ENCODE measurements around the gene ENDOU. TPM values are rescaled to one million over a fixed set of nuclear protein-coding genes. Genes with fewer than 3 reads are reported as not detected.
A peak's percentile ranks its signal among the peaks of the same experiment; 100 is the strongest.

ENDOU gene
- total RNA-seq, 2 donors from 2014 or later, result not detected

DNA sequence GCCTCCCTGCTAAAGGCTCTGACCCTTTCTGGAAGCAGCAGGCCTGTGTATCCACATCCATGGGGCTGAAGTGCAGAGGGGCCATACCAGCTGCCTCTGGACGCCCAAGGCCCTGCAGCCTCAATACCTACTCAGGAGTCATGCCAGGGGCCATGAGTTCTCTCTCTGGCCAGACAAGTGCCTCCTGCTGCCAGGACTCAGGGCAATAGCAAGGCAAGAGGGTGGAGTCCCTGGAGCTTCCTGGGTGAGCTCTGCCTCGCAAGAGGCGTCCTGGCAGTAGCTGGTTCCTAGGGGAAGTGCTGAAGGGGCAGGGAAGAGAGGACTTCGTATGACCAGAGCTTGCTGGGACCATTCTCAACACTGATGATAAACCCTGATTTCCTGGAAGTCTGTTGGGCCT, 10.9 kb upstream of the ENDOU start:
- DNase-seq (ENCODE audit: low spot score in 2 of 2), result no peak
- Mint-ChIP-seq H3K27ac (no peak overlapping the region), H3K9me3 (no peaks in the 10 kb centered on the region)

GRCh38 chr12:47735649-47736048, 10.4 kb upstream of the ENDOU start:
- no peak overlapping the region for H3K27ac Mint-ChIP-seq

More for the DNA sequence above, 10.9 kb upstream of the ENDOU start:
- ATAC-seq, result no peak
- no peaks in the 10 kb centered on the region for H3K36me3 Mint-ChIP-seq

GRCh38 chr12:47734725-47735480, 9.6 kb upstream of the ENDOU start:
- no peak for DNase-seq (ENCODE audit: low spot score in 2 of 2)
- Mint-ChIP-seq H3K27ac (no peak overlapping the region), H3K9me3 (no peaks in the 10 kb centered on the region), H3K36me3 (no peaks in the 10 kb centered on the region)
- no peak for ATAC-seq

More at GRCh38 chr12:47735649-47736048, 10.4 kb upstream of the ENDOU start:
- Mint-ChIP-seq H3K9me3 (no peaks in the 10 kb centered on the region), H3K36me3 (no peaks in the 10 kb centered on the region)
- DNase-seq (ENCODE audit: low spot score in 2 of 2), result no peak
- no peak for ATAC-seq

- Mint-ChIP-seq H3K27ac (no peak overlapping the region), H3K9me3 (no peaks in the 10 kb centered on the region), H3K36me3 (no peaks in the 10 kb centered on the region)
- no peak for ATAC-seq
- DNase-seq (ENCODE audit: low spot score in 2 of 2), result no peak
Observed at GRCh38 chr12:47733142-47733541, 7.9 kb upstream of the ENDOU start.

DNA sequence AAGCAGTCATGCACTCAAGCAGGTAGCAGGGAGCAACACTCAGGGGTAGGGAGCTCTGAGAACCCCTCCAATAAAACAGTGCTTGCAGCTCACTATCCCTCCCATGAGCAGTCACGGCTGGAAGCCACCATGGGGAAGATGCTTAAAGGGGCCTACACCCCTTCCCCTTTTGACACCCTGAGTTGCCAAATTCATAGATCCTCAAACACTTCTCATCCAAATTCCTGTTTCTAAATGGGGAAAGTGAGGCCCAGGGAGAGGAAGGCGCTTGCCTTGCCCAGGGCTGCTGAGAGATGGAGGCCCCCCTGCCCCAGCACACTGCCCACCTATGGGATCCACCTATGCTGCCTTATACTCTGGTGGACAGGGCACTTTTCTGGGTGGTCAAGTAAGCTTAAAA, 7.2 kb upstream of the ENDOU start:
- H3K36me3 Mint-ChIP-seq, result no peaks in the 10 kb centered on the region
- H3K9me3 Mint-ChIP-seq, result no peaks in the 10 kb centered on the region
- ATAC-seq (no peak), DNase-seq (ENCODE audit: low spot score in 2 of 2) (no peak)
- no peak overlapping the region for H3K27ac Mint-ChIP-seq

DNA sequence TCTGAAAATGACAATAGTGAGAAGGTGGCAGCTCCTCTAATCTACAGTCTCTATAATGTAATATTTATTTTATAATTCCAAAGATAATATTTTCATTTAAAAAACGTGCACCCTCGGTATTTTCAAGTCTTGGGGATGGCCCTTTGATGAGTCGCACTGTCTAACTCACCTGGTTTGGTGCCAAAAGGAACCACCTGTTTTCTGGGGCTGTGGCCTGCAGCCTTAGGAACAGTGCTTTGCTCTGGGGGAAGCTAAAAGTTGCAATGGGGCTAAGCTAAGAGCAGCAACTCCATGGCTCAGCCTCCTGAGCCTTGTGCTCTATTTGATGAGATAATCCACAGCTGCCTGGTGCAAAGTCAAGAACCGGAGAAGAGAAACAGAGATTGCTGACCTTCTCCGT, 6.4 kb upstream of the ENDOU start:
- Mint-ChIP-seq H3K36me3 (no peaks in the 10 kb centered on the region), H3K9me3 (no peaks in the 10 kb centered on the region), H3K27ac (no peak overlapping the region)
- ATAC-seq (no peak), DNase-seq (ENCODE audit: low spot score in 2 of 2) (no peak)

GRCh38 chr12:47730341-47730744, 5.1 kb upstream of the ENDOU start:
- Mint-ChIP-seq H3K9me3 (no peaks in the 10 kb centered on the region), H3K27ac (no peak overlapping the region), H3K36me3 (no peaks in the 10 kb centered on the region)
- ATAC-seq (no peak), DNase-seq (ENCODE audit: low spot score in 2 of 2) (no peak)

GRCh38 chr12:47729233-47729632, 3.9 kb upstream of the ENDOU start:
- DNase-seq (ENCODE audit: low spot score in 2 of 2), result no peak
- no peak overlapping the region for H3K27ac Mint-ChIP-seq
- no peaks in the 10 kb centered on the region for H3K36me3 Mint-ChIP-seq
- ATAC-seq, result no peak
- H3K9me3 Mint-ChIP-seq, result no peaks in the 10 kb centered on the region

GRCh38 chr12:47725893-47726292, 603 bp upstream of the ENDOU start:
- peak; percentile 42 to 61 for ATAC-seq
- Mint-ChIP-seq H3K27ac (peak overlapping the region in 1 of 2 donors; percentile 39), H3K36me3 (peaks cover 0 to 4% of the 10 kb centered on the region in 2 donors), H3K9me3 (no peaks in the 10 kb centered on the region)
- DNase-seq (ENCODE audit: low spot score in 2 of 2), result no peak

DNA sequence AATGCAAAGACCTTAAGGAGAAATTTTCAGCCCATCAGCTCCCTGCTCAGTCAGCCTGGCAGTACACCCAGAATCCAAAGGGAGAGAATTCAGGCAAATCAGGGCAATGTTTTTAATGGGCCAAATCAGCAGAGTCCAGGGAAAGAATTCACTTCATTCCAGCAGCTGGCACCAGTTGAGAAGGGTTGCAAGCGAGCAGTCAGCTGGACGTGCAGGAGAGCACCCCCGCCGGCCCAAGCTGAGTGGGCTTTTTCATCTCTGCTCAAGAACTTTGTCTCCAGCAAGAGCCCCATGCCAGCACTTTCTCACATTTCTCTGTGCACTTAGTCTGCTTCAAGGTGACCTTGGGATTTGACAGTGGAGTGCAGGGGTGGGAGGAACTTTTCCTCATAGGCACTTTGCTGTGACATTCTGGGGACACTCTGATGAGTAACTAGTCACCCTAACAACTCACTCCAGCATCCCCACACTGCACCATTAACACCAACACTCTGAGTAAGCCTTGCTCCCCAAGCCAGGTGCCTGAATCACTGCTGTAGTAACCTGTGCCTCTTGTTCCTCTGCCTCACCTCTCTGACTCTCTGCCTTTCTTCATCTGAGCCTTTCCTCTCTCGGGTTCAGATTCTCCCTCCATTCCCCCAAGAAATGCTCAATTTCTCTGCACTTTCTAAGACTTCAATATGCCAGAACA, 2.2 kb downstream of the ENDOU start:
- DNase-seq (ENCODE audit: low spot score in 2 of 2) (no peak), ATAC-seq (peak in 1 of 2 donors; percentile 72)
- peaks cover 0 to 4% of the 10 kb centered on the region in 2 donors for H3K36me3 Mint-ChIP-seq
- no peaks in the 10 kb centered on the region for H3K9me3 Mint-ChIP-seq
- peak overlapping the region; percentile 39 to 78 for H3K27ac Mint-ChIP-seq

GRCh38 chr12:47722136-47722834, 3.0 kb downstream of the ENDOU start:
- H3K9me3 Mint-ChIP-seq, result no peaks in the 10 kb centered on the region
- DNase-seq (ENCODE audit: low spot score in 2 of 2) (no peak), ATAC-seq (no peak)
- peak overlapping the region in 1 of 2 donors; percentile 37 for H3K27ac Mint-ChIP-seq
- peaks cover 0 to 4% of the 10 kb centered on the region in 2 donors for H3K36me3 Mint-ChIP-seq

GRCh38 chr12:47721431-47721973, 3.8 kb downstream of the ENDOU start:
- Mint-ChIP-seq H3K9me3 (no peaks in the 10 kb centered on the region), H3K36me3 (peaks cover 0 to 4% of the 10 kb centered on the region in 2 donors), H3K27ac (peak overlapping the region in 1 of 2 donors; percentile 37)
- DNase-seq (ENCODE audit: low spot score in 2 of 2) (no peak), ATAC-seq (peak in 1 of 2 donors; percentile 57)

DNA sequence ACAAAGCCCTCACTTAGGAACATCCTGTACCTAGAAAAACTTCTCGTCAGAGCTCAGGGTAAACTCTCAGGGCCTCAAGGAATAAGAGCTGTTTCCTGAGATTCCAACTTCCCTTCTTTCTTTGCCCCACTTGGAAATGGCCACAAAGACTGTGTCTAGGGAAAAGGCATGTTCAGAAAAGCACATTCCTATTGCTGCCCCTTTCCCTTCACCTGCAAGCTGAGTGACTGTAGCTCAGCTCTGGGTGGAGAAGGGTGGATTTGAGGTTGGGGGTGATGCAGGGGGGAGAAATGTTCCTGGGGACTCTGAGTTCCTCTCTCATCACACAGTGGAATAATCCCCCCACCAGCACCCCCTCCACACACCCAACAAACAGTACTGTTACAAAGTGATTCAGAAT, 6.8 kb downstream of the ENDOU start:
- Mint-ChIP-seq H3K9me3 (no peaks in the 10 kb centered on the region), H3K36me3 (peaks cover 0 to 4% of the 10 kb centered on the region in 2 donors), H3K27ac (peak overlapping the region; percentile 77 to 78)
- DNase-seq (ENCODE audit: low spot score in 2 of 2) (no peak), ATAC-seq (no peak)

DNA sequence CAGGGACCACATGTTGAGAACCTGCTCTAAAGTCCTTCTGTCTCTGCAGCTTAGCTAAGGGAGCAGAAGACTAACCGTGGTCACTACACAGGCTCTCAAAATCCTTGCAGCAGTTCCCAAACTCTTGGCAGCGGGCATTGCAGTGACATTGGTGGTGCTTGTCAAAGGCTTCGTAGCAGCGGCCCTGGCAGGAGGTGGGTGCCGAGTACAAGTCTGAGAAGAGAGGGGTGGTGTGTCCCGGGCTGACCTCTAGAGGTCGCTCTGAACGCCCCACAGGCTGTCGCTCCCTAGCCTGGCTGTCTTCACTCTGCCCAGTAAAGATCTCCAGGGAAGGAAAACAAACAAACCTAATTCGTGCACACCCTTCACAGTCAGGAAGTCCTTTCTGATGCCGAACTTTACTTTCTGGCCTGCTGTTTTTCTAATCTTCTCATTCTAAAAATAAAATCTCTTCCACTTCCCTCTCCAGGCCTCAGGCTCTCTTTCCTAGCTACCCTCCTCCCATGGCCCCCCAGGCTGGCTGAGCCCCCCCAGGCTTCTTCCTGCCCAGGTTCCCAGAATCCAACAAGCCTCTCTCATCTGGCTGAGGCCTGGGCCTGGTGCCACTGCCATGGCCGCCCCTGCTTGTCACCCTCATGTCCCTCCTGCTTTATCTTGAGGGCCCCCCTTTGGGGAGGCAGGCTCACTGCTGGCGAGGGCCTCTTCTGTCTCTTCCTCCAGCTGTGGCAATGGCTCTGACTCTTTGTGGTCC, 7.7 kb downstream of the ENDOU start:
- peak; percentile 59 to 85 for ATAC-seq
- H3K27ac Mint-ChIP-seq, result peak overlapping the region; percentile 77 to 78

GRCh38 chr12:47717046-47717442, 8.2 kb downstream of the ENDOU start:
- peak overlapping the region in 1 of 2 donors; percentile 15 for H3K27ac Mint-ChIP-seq
- ATAC-seq (no peak), DNase-seq (ENCODE audit: low spot score in 2 of 2) (no peak)
- no peaks in the 10 kb centered on the region for H3K9me3 Mint-ChIP-seq
- peaks cover 0 to 4% of the 10 kb centered on the region in 2 donors for H3K36me3 Mint-ChIP-seq

More for the DNA sequence above, 7.7 kb downstream of the ENDOU start:
- Mint-ChIP-seq H3K9me3 (no peaks in the 10 kb centered on the region), H3K36me3 (peaks cover 0 to 4% of the 10 kb centered on the region in 2 donors)
- DNase-seq (ENCODE audit: low spot score in 2 of 2), result peak in 1 of 2 donors; percentile 68

GRCh38 chr12:47715877-47716548, 9.3 kb downstream of the ENDOU start:
- no peaks in the 10 kb centered on the region for H3K36me3 Mint-ChIP-seq
- no peak overlapping the region for H3K27ac Mint-ChIP-seq
- H3K9me3 Mint-ChIP-seq, result no peaks in the 10 kb centered on the region
- no peak for ATAC-seq
- DNase-seq (ENCODE audit: low spot score in 2 of 2), result no peak
